Effector CD4-positive, alpha-beta T cell (primary cell): Measurements from ENCODE around the gene N4BP2L2.

ENCODE experiments used
- DNase-seq: peaks from one replicate; pipeline ENCODE4 v3.0.0-alpha.2; 2020

N4BP2L2 gene

GRCh38 chr13:32425158-32425557 lies 113.4 kb downstream of the N4BP2L2 start:
- DNase-seq: no peak

- DNase-seq: no peak
Observed at GRCh38 chr13:32423592-32423991, 115.0 kb downstream of the N4BP2L2 start.

- no peak for DNase-seq
Observed at GRCh38 chr13:32419862-32420261, 118.7 kb downstream of the N4BP2L2 start.

- no peak for DNase-seq
Observed at GRCh38 chr13:32417995-32418394, 120.6 kb downstream of the N4BP2L2 start.

GRCh38 chr13:32415019-32415418 lies 123.6 kb downstream of the N4BP2L2 start:
- DNase-seq: no peak

GRCh38 chr13:32414580-32414979 lies 124.0 kb downstream of the N4BP2L2 start:
- no peak for DNase-seq

GRCh38 chr13:32413284-32413683 lies 125.3 kb downstream of the N4BP2L2 start:
- no peak for DNase-seq

GRCh38 chr13:32409561-32410421 lies 128.8 kb downstream of the N4BP2L2 start:
- DNase-seq: no peak

- DNase-seq: no peak
Observed at GRCh38 chr13:32409001-32409313, 129.6 kb downstream of the N4BP2L2 start.

GRCh38 chr13:32408296-32409000 lies 130.1 kb downstream of the N4BP2L2 start:
- DNase-seq: no peak

- DNase-seq: no peak
Observed at GRCh38 chr13:32407854-32408253, 130.7 kb downstream of the N4BP2L2 start.

GRCh38 chr13:32403108-32403507 lies 135.5 kb downstream of the N4BP2L2 start:
- no peak for DNase-seq

GRCh38 chr13:32391101-32391619 lies 147.4 kb downstream of the N4BP2L2 start:
- no peak for DNase-seq

GRCh38 chr13:32390484-32390883 lies 148.1 kb downstream of the N4BP2L2 start:
- no peak for DNase-seq

- DNase-seq: no peak
Observed at GRCh38 chr13:32390048-32390447, 148.5 kb downstream of the N4BP2L2 start.

GRCh38 chr13:32385410-32385809 lies 153.2 kb downstream of the N4BP2L2 start:
- no peak for DNase-seq

GRCh38 chr13:32384702-32385101 lies 153.9 kb downstream of the N4BP2L2 start:
- no peak for DNase-seq

GRCh38 chr13:32383836-32384618 lies 154.6 kb downstream of the N4BP2L2 start:
- DNase-seq: no peak
